GM18861 (cell line): ENCODE data around the gene BEND2.

Experiments used
- ATAC-seq: cut with Tn5 transposase; IDR thresholded peaks from one replicate; pipeline ENCODE4 v1.9.1; 2021; ENCODE audit not compliant: unreplicated experiment

Gene BEND2

DNA sequence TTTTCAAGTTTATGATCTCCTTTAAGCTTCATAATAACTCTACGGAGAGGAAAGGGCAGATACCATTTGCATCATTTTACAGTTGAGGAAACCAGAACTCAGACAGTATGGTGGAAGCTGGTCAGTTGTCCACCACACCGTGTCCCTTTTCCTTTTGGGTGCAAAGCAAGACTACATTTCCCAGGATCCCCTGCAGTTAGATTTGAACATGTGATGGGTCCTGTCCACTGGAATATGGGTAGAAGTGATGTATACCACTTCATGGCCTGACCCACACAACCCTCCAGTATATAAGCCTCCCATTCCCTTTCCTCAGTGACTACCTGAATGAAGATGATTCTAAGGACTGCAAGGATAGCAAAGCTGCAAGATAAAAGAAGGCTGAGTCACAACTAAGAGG lies 74.7 kb downstream of the BEND2 start:
- ATAC-seq = no peak

DNA sequence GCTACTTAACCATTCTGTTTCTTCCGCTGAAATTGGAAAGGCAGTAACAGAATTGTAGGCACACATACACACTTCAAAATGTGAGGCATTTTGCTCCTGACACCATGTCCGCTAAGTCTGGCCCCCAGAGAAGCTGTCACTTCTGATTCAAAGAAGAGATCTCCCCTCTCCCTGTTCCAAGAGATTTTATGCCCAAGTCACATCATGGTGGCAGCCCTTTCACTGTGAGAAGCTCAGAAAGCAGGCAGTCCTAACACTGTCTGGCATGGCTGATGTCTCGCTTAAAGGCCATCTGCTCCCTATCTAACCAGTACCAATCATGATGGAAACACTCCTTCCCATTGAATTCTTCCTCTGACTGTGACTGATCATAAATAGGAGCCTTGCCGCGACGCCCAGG lies 83.9 kb downstream of the BEND2 start:
- ATAC-seq = no peak

DNA sequence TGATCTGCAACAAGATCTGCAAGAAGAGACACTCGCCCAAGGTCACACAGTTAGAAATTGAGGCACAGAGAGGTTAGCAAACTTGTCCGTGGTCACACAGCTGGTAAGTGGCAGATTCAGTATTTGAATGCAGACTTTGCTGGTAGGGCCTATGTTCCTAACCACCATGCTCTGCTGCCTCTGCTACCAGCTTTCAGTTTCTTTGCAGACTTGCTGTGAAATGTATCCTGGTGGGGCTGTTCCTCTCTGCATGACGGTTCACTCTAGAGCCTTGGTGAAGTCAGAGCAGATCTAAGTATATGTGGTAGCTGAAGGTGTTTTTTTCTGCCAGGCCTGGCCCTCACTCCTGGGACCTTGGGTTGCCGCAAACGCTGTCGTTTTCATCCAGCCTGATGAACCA lies 87.1 kb downstream of the BEND2 start:
- no peak for ATAC-seq

GRCh38 chrX:18129690-18130089 lies 91.0 kb downstream of the BEND2 start:
- no peak for ATAC-seq

DNA sequence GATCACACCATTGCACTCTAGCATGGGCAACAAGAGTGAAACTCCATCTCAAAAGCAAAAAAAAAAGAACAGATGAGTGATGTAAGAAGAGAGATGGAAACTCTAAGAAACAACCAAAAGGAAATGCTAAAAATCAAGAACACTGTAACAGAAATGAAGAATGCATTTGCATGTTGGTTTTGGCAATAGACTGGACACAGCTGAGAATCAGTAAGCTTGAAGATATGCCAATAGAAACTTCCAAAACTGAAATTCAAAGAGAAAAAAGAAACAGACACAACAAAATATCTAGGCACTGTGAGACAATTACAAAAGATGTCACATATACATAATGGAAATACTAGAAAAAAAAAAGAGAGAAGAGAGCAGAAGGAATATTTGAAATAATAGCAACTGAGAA lies 93.7 kb downstream of the BEND2 start:
- no peak for ATAC-seq

DNA sequence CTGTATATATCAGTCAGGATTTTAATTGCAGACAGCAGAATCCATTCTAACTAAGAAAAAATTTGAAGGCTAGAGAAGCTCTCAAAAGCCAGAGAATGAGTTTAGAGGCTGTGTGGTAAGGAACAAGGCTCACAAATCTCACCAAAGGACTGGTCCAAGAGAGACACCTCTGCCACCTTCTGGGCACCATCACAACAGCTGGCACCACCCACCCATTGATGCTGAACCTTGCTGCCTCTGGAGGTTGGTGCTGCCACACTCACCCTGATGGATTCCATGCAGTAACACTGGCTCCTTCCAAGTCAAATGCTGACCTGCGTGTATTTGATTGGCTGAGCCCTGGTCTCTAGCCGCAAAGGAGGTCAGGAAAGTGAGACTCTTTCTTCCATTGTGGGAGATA lies 100.8 kb downstream of the BEND2 start:
- no peak for ATAC-seq
